ENCODE results near the gene SGO1.
"Not testable (repeated sequence)": the region's sequence is repeated elsewhere in the genome, so short reads cannot be mapped to it uniquely, and the experiment has no call there.

DNA sequence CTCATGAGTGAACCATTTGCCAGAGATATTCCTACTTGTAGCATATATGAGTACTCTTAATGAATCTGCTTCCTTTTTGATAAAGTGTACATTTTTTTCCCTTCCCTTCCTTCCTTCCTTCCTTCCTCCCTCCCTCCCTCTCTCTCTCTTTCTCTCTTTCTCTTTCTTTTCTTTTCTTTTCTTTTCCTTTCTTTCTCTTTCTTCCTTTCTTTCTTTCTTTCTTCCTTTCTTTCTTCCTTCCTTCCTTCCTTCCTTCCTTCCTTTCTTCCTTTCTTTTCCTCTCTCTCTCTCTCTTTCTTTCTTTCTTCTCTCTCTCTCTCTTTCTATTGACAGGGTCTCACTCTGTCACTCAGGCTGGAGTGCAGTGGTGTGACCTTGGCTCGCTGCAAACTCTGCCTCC, 27.5 kb upstream of the SGO1 start:
- not testable (repeated sequence) for TF ChIP-seq CTCF, EP300 (IDR thresholded peaks at IDR 0.05)

Data from gastroesophageal sphincter (tissue), 3 donors.